AML-193 (cell line): Measurements from ENCODE around the gene CCDC60.
A peak's percentile ranks its signal among the peaks of the same experiment; 100 is the strongest.

Experiments
- DNase-seq, 2 experiments: peaks; one replicate each; lab custom pipeline; 2025; lab: John Stamatoyannopoulos, UW

Gene CCDC60

GRCh38 chr12:119446459-119446858 lies 111.9 kb downstream of the CCDC60 start:
- DNase-seq, result no peak

DNA sequence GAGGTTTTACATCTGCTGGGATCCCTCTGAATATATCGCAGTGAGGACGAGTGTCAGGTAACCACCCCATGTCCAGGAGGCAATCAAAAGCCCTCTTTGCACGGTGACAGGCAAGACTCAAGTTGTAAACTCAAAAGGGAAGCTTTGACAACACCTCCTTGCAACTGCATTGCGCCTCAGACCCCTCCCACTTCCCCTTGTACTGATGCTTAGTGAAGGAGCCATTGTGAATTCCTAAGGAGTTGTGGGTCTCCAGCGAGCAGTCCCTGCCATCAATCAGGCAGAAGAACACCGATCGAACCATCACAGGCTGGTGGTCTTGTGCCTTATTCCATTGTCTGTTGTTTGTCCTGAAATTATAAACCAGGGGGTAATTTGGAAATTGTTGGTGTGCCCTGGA lies 112.6 kb downstream of the CCDC60 start:
- no peak for DNase-seq

- no peak for DNase-seq
These were observed 113.1 kb downstream of the CCDC60 start for GRCh38 chr12:119447618-119448017.

GRCh38 chr12:119448611-119449131 lies 114.1 kb downstream of the CCDC60 start:
- no peak for DNase-seq

- no peak for DNase-seq
These were observed 116.2 kb downstream of the CCDC60 start for GRCh38 chr12:119450771-119451170.

DNA sequence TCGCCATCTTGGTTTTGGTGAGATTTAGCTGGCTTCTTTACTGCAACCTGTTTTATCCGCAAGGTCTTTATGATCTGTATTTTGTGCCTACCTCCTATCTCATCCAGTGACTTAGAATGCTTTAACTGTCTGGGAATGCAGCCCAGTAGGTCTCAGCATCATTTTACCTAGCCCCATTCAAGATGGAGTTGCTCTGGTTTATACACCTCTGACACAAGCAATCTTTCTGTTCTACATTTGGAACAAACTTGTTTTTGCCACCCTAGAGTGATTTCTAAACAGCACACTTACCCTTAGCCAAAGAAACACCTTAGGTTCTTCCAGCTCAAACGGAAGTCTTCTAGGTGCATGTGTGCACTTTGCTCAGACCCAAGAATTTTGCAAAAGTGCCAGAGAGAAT lies 122.3 kb downstream of the CCDC60 start:
- DNase-seq, result no peak

- DNase-seq, result no peak
These were observed 122.7 kb downstream of the CCDC60 start for GRCh38 chr12:119457271-119457670.

GRCh38 chr12:119459481-119459880 lies 125.0 kb downstream of the CCDC60 start:
- no peak for DNase-seq

- DNase-seq, result no peak
These were observed 126.3 kb downstream of the CCDC60 start for GRCh38 chr12:119460876-119461275.

GRCh38 chr12:119461636-119462214 lies 127.2 kb downstream of the CCDC60 start:
- DNase-seq, result no peak

GRCh38 chr12:119463211-119463926 lies 128.8 kb downstream of the CCDC60 start:
- DNase-seq, result no peak

DNA sequence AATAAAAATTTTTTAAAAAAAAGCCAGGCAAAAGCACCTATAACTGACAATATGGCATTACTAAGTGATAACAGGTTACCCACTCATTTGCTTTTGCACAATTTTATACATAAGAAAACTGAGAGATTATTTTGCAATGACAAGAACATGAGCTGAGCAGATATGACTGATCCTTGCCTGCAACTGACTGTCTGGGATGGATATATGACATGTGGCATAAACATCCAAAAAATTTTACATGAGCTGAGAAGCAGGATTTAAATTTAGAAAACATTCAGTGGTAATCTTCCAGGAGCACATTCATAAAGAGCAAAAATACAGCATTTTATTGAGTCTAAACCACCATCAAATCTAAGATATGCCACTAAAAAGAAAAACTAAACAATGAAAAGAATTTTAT lies 133.8 kb downstream of the CCDC60 start:
- no peak for DNase-seq

DNA sequence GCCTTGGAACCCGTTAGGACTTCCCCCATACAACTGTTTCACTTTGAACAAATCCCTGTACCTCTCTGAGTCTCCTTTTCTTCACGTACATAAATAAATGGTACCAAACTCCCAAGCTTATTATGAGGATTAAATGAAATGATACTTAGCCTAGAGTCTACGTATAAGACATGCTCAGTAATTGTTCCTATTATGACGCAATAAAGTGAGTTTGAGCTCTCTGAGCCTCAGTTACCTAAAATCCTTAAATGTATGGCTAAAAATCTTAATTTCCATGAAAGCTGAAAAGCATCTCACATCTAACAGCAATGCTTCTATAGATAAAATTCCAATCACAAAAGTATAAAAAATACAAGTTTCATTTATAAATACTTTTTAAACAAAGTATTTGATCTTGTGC lies 141.1 kb downstream of the CCDC60 start:
- no peak for DNase-seq

DNA sequence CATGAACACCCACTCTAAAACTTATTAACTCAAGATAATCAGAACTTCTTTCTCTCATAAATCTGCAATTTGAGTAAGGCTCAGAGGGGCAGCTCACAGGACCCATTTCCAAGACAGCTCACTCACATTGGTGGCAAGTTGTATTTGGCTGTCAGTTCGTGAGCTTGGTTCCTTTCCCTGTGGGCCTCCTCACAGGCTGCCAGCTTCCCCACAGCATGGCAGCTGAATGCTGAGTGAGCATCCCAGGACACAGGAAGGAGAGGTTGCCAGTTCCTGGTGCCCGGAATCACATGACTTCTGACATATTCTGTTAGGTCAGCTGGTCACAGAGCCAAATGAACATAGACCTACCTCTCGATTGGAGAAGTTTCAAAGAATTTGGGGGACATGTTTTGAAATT lies 142.4 kb downstream of the CCDC60 start:
- DNase-seq, result no peak

GRCh38 chr12:119479121-119479561 lies 144.6 kb downstream of the CCDC60 start:
- no peak for DNase-seq

- no peak for DNase-seq
These were observed 146.0 kb downstream of the CCDC60 start for GRCh38 chr12:119480551-119480950.

- DNase-seq, result no peak
These were observed 152.1 kb downstream of the CCDC60 start for GRCh38 chr12:119486599-119487154.

DNA sequence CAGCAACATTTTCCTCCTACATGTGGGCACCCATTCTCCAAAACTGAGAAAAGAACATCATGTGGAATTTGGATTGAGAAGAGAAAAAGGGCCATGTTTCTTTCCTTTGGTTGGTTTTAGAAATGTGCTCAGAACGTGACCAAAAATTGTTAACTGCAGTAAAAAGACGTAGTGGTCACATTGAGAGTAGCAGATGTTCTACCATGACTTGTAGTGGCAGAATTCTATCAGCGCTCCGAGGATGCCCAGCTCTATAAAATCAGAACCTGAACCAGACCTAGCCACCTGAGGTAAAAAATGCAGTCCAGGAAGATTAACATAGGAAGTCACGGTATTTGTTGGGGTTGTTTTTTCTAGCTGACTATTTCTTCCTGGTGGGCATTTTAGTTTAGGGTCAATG lies 157.3 kb downstream of the CCDC60 start:
- DNase-seq, result no peak

DNA sequence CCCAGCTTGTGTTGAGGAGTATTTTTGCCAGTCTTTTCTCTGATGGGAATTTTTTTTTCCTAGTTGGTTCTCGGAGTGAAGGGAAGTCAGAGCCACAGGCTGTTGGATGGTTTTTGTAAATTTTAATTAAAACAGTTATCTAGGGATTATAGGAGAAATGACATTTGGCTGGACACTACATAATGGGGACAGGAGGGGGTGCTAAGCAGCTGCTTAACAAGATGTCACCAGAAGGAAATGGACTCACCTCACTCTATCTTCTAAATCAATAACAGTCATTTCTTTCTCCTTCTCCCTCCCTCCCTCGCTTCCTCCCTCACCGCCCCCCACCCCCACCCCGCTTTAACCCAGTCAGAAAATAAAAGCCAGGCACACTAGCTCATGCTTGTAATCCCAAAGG lies 165.7 kb downstream of the CCDC60 start:
- DNase-seq, result no peak

- DNase-seq, result no peak
These were observed 166.5 kb downstream of the CCDC60 start for GRCh38 chr12:119501052-119501451.

DNA sequence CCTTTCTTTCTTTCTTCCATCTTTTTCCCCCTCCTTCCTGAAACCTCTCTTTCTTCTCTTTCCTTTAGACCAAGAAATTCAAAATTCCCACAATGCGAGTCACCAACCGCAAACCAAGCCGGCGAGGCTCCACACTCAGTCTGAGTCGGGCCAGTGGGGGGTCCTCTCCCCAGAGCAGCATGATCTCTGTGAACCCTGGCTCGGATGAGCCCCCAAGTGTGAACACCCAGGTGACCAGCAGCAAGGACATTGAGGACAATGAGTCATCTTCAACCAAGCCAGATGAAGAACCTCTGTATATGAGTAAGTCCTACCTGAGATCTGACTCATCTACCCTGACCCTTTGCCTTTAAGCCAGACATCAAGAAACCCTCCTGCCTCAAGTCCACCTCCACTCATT lies 170.5 kb downstream of the CCDC60 start:
- DNase-seq, result no peak

DNA sequence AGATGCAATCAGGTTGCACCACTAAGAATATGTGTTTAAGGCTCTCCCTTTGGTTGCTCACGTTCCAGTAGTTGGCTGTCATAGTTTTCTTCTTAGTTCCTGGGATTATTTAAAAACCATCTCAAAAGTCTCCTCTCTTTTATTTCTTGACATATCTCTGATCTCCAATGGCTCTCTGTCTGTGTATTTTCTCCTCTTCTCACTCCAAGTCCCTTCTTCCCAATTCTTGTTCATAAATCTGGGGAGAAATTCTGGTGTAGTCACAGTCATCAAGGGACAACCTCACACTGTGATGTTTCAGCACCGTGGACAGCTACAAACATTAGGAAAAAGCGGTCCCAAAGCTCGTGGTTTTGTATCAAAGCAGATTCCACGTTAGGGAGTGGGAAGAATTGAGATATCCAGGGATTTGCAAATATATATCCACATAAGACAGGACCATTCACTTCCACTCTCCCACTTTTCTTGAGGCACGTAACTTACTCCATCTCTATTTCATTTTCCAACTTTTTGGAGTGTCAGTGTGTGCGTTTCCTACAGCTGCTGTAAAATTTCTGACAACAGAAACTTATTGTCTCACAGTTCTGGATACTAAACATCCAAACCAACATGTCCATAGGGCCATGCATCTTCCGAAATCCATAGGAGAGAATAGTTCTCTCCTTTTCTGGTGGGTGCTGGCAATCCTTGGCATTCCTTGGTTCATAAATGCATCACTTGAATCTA lies 178.4 kb downstream of the CCDC60 start:
- DNase-seq, result no peak

DNA sequence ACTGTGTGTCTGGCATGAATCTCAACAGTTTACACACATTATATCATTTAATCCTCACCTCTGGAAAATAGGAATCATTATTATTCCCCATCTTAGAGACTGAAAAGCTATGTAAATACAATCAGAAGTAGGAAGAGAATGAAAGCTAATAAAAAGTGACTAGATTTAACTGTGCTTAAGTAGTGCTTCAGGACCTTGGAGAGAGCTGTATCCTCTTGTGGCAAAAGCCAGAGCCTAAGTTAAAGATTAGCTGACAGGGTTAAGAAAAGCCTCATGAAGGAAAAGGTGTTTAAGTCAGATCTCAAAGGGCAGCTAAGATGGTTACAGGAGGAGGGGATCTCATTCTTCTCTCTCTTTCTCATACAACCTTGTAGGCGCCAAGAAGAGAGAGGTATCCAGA lies 193.7 kb downstream of the CCDC60 start:
- peak in 1 of 2 experiments; percentile 7 for DNase-seq
